LNCAP (cell line): ENCODE results near the gene CACNA1G.

ENCODE experiments used
- CTCF ChIP-seq: fragments of 450-650 bp; IDR thresholded peaks from 2 replicates; pipeline ENCODE4 v1.5.1; 2017; ENCODE audit warnings: mild to moderate bottlenecking

The CACNA1G gene

GRCh38 chr17:50672071-50672470, 111.6 kb downstream of the CACNA1G start:
- no peak for TF ChIP-seq CTCF

GRCh38 chr17:50672831-50673551, 112.5 kb downstream of the CACNA1G start:
- no peak for TF ChIP-seq CTCF

DNA sequence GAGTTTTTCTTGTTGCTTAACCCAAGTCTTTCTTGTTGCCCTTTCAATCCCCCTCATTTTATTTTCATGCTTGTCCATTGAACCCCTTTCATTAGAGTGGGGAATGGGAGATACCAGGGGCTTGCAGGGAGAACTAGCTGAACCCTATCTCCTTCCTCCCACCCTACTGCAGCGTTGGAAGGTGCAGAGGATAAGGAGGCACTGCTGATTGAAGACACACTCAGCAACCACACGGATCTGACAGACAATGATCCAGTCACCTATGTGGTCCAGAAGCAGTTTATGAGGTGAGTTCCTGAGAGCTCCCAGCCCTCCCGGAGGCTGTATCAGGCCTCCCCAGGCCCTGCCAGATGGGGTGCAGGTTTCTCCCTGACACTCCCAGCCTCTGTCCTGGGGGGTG, 114.7 kb downstream of the CACNA1G start:
- TF ChIP-seq CTCF = no peak

DNA sequence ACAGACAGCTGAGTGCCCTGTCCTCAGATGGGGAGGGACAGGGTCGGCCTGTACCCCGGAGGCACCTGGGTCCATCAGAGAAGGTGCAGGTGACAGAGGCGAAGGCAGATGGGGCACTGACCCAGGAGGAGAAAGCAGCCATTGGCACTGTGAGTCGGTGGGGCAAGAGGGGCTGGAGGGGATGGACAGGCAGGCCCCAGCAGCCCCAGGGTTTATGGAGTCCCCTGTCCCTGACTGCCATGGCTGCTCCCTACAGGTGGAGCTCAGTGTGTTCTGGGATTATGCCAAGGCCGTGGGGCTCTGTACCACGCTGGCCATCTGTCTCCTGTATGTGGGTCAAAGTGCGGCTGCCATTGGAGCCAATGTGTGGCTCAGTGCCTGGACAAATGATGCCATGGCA, 115.1 kb downstream of the CACNA1G start:
- TF ChIP-seq CTCF = no peak

DNA sequence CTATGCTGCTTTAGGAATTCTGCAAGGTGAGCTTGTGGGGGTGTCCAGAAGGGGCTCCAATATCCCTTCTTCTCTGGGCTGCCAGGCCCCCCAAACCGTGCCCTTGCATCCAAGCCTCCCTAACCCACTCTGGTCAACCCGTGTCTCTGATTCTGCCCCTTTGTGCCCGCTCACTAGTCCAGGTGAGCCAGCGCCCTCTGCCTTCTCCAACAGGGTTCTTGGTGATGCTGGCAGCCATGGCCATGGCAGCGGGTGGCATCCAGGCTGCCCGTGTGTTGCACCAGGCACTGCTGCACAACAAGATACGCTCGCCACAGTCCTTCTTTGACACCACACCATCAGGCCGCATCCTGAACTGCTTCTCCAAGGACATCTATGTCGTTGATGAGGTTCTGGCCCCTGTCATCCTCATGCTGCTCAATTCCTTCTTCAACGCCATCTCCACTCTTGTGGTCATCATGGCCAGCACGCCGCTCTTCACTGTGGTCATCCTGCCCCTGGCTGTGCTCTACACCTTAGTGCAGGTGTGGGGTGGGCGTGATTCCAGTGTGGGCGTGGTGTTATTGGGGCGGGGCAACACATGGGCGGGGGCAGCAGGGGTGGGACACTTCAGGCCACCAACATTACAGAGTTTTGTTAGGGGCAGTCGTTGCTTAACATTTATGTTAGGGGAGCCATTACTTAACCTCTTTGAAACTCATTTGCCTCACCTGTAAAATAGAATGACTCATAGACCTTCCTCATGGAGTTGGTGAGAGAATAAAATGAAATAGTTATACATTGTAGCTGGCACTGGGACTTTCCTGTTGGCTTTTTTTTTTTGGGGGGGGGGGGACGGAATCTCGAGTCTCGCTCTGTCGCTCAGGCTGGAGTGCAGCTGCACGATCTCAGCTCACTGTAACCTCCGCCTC, 115.8 kb downstream of the CACNA1G start:
- TF ChIP-seq CTCF = no peak
